Stimulated activated CD4-positive, alpha-beta T cell treated with anti-CD3 and anti-CD28 coated beads, TNF-alpha, amount 100 ng/mL, for 24 hours (primary cell): ENCODE data around the gene VPS4A.

Experiments used
- DNase-seq, 3 experiments: peaks; one replicate each; pipeline ENCODE4 v3.0.0-alpha.2; 2020; ENCODE audit warnings: low read depth in 3 of 3

VPS4A gene

DNA sequence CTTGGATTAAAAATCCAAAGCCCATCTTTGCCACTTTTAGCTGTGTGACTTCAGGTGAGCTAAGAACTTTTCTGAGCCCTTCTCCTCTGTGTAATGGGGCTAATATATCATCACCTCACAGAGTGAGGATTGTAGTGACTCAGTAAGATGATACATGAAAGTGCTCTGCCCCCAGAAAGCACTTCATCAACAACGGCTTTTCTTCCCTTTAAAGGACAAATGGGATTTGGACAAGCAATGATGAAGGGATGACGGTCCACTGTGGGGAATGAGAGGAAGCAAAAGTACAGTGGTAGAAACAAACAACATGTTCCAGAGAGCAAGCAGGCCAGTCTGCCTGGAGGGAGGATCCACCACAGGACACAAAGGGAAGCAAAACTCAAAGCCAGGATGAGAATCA lies 54.8 kb downstream of the VPS4A start:
- no peak for DNase-seq

DNA sequence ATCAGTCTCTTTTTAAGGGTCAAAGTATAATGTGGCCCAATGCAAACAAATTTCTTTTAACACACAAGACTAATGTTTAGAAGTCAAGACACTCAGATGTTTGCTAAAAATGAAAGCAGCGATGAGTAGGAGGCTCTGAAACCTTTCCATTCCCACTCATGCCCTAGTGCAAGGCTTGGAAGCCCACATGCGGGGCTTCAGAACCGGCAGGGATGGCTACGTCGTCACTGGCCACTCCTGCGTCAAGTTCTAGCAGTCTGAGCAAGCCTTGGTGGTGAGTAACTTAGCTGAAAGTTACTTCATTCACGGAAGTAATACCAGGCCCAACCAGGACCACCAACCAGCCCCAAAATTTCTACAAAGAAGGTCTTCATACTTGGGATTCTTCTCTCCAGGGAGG lies 55.3 kb downstream of the VPS4A start:
- DNase-seq: peak in 1 of 3 experiments; percentile 23

DNA sequence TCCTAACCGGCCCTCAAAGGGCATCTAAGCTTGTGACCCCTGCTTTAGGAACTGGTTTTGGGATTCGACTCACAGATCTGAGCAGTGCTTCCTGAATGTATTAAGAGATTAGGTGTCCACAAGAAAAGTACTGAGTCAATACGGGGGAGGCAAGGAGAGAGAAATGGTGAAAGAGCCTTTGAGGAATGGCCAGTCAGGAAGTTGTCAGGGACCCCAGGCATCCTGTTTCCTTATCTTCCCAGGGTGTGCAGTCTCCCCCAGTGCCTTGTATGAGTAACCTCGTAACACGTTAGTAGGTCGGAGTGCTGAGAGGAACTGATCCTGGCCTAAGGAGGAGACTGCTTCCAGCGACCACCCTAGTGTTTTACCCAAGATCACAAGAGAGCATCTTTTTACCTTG lies 56.8 kb downstream of the VPS4A start:
- no peak for DNase-seq

DNA sequence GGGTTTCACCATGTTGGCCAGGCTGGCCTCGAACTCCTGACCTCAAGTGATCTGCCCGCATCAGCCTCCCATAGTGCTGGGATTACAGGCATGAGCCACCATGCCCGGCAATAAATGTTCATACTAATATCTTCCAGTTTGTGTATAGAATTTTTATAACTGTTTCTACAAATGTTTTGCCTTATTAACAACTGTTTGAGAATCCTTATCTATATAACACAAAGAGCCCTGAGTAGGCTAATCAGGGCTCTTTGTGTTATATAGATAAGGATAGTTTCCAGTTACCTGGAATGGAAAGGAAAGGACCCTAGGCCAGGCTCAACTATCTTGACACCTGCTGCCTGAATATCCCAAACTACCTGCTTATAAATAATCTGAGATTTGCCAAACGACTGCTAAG lies 57.7 kb downstream of the VPS4A start:
- no peak for DNase-seq

DNA sequence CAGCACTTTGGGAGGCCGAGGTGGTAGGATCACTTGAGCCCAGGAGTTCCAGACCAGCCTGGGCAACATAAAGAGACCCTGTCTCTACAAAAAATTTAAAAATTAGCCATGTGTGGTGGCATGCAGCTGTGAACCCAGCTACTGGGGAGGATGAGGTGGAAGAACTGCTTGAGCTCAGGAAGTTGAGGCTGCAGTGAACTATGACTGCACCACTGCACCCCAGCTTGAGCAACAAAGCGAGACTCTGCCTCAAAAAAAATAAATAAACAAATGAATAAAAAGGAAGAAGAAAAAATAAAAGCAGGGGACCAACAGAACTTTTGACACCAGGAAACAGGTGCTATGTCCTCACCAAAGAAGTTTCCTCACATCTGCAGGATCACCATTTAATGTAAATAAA lies 60.4 kb downstream of the VPS4A start:
- DNase-seq: no peak

DNA sequence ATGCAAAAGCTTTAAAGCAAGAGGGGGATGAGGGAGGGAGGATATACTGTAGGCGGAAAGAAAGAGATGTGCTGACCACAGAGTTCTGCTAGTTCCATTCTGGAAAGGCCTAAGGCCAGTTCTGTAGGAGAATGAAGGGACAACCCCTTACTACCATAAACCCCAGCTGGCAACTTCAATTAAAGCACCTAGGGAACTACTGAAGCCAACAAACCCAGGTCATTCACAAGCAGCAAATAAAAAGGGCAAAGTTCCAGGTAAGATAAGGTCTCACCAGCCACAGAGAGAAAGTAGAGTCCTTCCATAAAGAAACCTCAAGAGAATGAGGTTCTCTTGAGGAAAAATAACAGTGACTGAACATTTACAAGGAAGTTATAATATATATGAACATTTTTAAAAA lies 61.9 kb downstream of the VPS4A start:
- DNase-seq: no peak
